Keratinocyte (primary cell): ENCODE results near the gene ETDA.
"Not testable (repeated sequence)": the region's sequence is repeated elsewhere in the genome, so short reads cannot be mapped to it uniquely, and the experiment has no call there.

Source experiments
- CTCF ChIP-seq, 3 experiments: IDR thresholded peaks in 1 of 3; conservative IDR thresholded peaks in 1 of 3; optimal IDR thresholded peaks in 1 of 3; 2 replicates in 2 of 3; 3 replicates in 1 of 3; pipeline versions ENCODE3 to v1.5.1; 2011; ENCODE audit warnings: low read length in 3 of 3, mild to moderate bottlenecking in 3 of 3, moderate library complexity in 2 of 3, control low read depth in 1 of 3, inconsistent platforms in 1 of 3; ENCODE audit not compliant: insufficient read depth in 2 of 3; ENCODE audit errors: extremely low read depth in 1 of 3
- EZH2 ChIP-seq: IDR thresholded peaks from one replicate; pipeline ENCODE4 v1.6.1; 2012; ENCODE audit warnings: inconsistent platforms, mild to moderate bottlenecking, low read length, moderate library complexity

GRCh38 chrX:135263376-135263775 is 11.5 kb downstream of the ETDA start:
- TF ChIP-seq CTCF (optimal IDR thresholded peaks at IDR 0.05 in 1 of 3, IDR thresholded peaks at IDR 0.05 in 1 of 3, conservative IDR thresholded peaks at IDR 0.05 in 1 of 3; ENCODE audit: extremely low read depth in 1 of 3, insufficient read depth in 2 of 3, low read length in 3 of 3); EZH2: not testable (repeated sequence)
